Ishikawa (cell line): ENCODE results near the gene ABLIM2.

Experiments
- CEBPB ChIP-seq: IDR thresholded peaks from 2 replicates; pipeline ENCODE4 v1.6.1; 2012
- FOXM1 ChIP-seq: IDR thresholded peaks from 2 replicates; pipeline ENCODE4 v1.6.1; 2012; ENCODE audit warnings: low read depth, borderline replicate concordance
- MAX ChIP-seq: IDR thresholded peaks from 2 replicates; pipeline ENCODE4 v1.6.1; 2012
- NFIC ChIP-seq: IDR thresholded peaks from 2 replicates; pipeline ENCODE4 v1.6.1; 2012
- RAD21 ChIP-seq: IDR thresholded peaks from 2 replicates; pipeline ENCODE4 v1.6.1; 2012; ENCODE audit warnings: low read depth
- REST ChIP-seq: IDR thresholded peaks from 2 replicates; pipeline ENCODE4 v1.6.1; 2012; ENCODE audit warnings: low read depth, mild to moderate bottlenecking
- TCF12 ChIP-seq: IDR thresholded peaks from 2 replicates; pipeline ENCODE4 v1.6.1; 2012; ENCODE audit warnings: low read depth
- USF1 ChIP-seq: IDR thresholded peaks from 2 replicates; pipeline ENCODE4 v1.6.1; 2012
- YY1 ChIP-seq: IDR thresholded peaks from 2 replicates; pipeline ENCODE4 v1.6.1; 2012; ENCODE audit warnings: low read depth

ABLIM2 gene

GRCh38 chr4:7915875-7916242 is 242.8 kb downstream of the ABLIM2 start:
- TF ChIP-seq REST (no peak), USF1 (no peak), NFIC (no peak), RAD21 (no peak), FOXM1 (no peak), MAX (no peak), TCF12 (no peak), YY1 (no peak), CEBPB (peak; percentile 88)
